LHCN-M2 (cell line): ENCODE data around the gene ANO6. TPM values are rescaled to one million over a fixed set of nuclear protein-coding genes. Genes with fewer than 3 reads are reported as not detected.
A peak's percentile ranks its signal among the peaks of the same experiment; 100 is the strongest.

Experiments used
- DNase-seq: peaks from one replicate; pipeline ENCODE4 v3.0.0-alpha.2; 2012; ENCODE audit warnings: low read depth
- total RNA-seq: library from RNA; depleted of rRNA; stranded (reverse); fragments of >200 nt; gene quantifications from 2 replicates; pipeline ENCODE4 v1.2.3, GENCODE V29; 2014

The ANO6 gene
- total RNA-seq, 1 experiment from 2014 or later, result 50.0 TPM

GRCh38 chr12:45276154-45276755 lies 60.4 kb downstream of the ANO6 start:
- DNase-seq, result no peak

- no peak for DNase-seq
These were observed 62.6 kb downstream of the ANO6 start for GRCh38 chr12:45278447-45278846.

GRCh38 chr12:45279931-45280830 lies 64.3 kb downstream of the ANO6 start:
- DNase-seq, result peak; percentile 11

GRCh38 chr12:45281994-45282393 lies 66.1 kb downstream of the ANO6 start:
- DNase-seq, result no peak

DNA sequence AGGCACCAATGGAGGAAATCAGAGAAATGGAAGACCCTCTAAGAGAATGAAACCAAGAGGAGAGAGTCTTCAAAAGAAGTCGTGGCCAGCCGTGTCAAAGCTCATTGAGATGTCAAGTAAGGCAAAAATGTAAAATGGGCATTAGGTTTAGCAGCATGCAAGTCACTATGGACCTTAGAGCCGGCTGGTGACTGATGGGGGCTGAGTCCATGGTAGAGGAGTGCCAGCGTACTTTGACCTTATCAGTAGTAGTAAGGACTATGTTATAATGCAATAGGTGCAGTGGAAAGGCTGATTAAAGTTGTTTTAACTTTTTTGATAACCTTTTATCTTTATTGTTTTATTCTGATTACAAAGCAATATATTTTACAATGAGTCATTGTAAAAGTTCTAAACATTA lies 66.5 kb downstream of the ANO6 start:
- no peak for DNase-seq

GRCh38 chr12:45284096-45284901 lies 68.4 kb downstream of the ANO6 start:
- peak; percentile 50 for DNase-seq

DNA sequence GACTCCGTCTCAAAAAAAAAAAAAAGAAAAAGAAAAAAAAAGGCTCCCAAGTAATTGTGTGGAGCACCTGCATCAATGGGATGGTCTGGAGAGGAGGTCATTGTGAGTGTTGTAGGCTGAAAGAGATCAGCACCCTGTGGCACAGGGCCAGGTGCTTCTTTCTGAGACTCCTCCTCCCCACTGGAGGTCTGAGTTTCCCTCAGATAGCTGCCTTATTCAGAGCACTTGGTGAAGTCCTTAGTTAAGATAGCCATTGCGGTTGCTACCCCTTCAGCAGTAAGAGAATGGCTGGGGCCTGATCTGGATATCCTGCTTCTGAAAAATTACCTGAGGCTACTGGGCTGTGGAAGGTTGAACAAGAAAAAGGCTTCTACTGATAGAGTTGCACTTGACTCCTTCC lies 69.8 kb downstream of the ANO6 start:
- no peak for DNase-seq

DNA sequence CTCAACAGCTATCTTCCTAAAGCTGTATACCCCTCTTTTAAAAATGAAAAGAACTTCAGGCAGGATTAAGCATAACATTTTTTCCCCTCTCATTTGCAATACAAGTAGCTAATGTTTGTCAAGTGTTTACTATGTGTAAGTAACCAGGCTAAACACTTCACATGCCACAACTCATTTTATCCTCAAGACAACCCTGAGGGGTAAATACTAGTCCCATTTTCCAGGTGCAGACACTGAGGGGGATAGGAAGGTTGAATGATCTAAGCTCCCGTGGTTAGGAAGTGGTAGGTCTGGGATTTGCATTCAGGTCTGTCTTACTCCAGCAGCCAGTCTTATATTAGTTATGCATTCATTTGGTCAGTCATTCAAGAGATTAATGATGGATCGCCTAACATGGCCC lies 70.7 kb downstream of the ANO6 start:
- no peak for DNase-seq

DNA sequence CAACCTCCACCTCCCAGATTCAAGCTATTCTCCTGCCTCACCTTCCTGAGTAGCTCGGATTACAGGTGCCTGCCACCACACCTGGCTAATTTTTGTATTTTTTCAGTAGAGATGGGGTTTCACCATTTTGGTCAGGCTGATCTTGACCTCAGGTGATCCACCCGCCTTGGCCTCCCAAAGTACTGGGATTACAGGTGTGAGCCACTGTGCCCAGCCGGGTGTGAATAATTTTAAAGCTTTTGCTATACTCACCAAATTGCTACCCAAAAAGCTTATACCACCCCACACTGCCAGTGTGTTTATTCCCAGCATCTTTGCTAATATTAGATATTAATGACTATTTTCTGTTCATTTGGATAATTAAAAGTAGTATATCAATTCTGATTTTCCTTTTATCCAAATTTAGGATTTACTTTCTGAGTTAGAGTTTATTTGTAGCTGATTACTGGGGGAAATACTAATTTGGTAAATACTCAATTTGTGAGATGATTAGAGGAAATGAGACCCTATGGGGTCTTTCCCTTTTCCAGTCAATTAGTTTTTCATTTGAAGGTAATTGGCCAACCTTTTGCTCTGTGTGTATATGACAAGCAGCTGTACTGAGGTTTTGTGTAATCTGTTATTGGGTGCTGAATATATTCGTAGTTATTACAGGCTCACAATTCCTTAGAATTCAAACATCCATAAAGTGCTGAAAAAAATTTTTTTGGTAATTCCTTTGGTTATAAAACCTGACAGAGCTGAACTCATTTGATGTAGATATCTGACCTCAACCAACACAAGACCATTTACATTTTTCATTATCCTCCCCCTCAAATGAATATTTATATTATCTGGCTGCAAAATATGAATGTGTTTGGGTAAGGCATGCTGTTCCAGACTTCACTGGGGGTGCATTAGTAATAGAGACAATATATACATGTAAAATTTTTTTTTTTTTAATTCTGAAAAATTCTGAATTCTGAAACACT lies 73.6 kb downstream of the ANO6 start:
- DNase-seq, result peak; percentile 11

GRCh38 chr12:45290216-45290605 lies 74.3 kb downstream of the ANO6 start:
- peak; percentile 94 for DNase-seq

- no peak for DNase-seq
These were observed 75.6 kb downstream of the ANO6 start for GRCh38 chr12:45291518-45291917.

DNA sequence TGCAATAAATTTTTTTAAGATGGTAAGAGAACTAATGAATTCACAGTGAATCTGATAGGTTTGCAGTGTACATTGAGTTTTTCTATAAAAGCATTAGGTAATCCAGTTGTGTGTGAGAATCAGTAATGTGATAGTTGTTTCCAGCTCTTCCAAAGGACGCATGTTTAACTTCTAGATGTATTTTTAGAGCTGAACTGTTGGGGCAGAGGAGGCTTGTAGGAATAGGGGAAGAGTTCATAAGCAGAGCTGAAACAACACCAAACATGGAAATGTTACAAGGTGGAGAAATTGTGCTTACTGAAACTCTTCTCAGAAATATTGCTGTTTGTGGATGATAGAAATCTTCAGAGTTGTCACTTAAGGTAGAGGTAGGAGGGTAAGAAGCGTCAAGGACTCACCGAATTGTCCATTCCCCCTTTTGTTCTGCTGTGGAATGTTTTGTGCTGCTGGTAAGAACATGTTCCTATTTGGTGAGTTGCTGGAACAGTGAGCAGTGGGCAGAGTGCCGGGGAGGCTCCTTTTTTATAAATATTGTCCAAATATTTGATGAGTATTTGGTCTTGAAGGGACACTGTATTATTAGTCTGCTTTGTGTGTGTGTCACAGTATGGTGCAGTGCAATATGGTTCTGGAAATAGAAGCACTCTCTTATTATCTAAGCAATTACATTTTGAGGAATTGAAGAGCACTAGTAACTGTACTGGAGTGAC lies 76.7 kb downstream of the ANO6 start:
- peak; percentile 37 for DNase-seq

- DNase-seq, result no peak
These were observed 79.0 kb downstream of the ANO6 start for GRCh38 chr12:45294906-45295305.

DNA sequence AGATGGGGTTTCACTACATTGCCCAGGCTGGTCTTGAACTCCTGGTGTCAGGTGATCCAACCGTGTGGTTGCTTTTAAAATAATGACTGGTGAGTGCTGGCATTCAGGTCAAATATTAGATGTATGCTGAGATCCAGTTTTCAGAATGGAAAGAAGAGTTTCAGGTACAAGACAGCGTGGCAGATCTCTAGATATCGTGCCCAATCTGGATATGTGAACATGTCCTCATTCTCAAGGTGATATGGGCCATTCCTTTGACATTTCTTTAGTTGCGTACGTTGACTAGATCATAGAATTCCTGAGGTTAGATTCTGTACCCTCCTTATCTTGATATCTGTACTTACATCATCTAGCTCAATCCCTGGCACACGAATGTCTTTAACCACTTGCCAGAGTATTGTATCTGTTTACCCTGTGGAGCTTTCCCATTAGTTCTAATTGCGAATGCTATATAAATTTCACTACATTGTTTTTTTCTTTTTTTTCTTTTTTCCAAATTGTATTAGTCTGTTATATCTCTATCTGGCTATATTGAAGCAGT lies 80.2 kb downstream of the ANO6 start:
- DNase-seq, result no peak

- DNase-seq, result no peak
These were observed 82.2 kb downstream of the ANO6 start for GRCh38 chr12:45298047-45298446.

- DNase-seq, result peak; percentile 62
These were observed 83.1 kb downstream of the ANO6 start for GRCh38 chr12:45298721-45299692.

DNA sequence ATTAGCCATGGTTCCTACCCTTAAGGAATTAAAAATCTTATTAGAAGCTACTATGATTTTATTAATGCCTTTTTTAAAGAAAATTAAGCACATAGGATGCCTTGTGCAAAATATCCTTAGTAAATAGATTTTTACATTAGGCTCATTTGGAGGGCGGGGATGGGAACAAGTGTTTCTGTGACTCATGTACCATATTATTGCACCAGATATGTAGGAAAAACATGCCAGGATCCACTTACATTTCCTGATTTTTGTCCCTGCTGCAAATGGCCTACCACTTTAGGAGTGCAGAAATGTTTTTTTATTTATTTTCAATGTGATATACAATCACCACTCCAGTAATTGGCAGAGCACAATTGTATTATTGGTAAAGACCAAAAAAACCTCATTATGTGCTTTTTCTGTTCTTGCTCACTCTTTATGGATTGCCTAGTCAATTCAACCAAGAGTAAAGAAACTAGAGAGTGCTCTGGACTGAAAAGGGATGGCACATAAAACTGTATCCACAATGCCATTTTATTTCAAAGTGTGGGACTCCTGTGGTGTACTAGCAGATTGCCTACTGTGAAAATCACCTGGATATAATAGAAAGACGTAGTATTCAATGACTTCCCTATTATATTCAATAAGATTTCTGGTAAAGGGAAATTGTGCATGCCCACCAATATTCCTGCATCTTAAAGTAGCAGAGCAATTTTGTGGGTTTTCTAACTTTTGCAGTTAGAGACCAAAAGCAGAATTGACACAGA lies 86.9 kb downstream of the ANO6 start:
- DNase-seq, result peak; percentile 43

DNA sequence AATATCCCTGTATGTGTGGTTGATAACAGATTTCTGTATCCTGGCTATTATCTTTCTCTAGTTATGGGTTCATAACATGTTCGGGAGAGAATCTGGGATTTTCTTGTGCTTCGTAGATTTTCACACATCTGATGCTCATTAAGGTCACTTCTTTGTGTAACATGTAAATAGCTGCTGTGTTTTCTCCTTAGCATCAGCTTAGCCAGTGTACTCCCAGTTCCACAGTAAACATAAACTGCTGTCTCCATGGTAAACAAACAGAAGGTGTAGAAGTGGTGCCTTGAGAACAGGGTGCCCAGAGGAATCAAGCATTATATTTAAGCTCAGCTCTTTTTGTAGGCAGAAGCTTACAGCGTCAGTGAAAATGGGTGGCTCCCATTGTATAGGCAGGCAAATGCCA lies 88.0 kb downstream of the ANO6 start:
- DNase-seq, result no peak
